Transverse colon (tissue), 4 donors: ENCODE data around the gene SCAF1. TPM values are rescaled to one million over a fixed set of nuclear protein-coding genes. Genes with fewer than 3 reads are reported as not detected.

Experiments used
- DNase-seq: peaks from one replicate; pipeline ENCODE4 v3.0.0-alpha.2; 2019
- H3K27ac ChIP-seq, 4 donors: fragments of 200-600 bp; sonication (generic); 2 replicates each; pipeline ENCODE4 v1.5.1; 2016 to 2018; ENCODE audit warnings: inconsistent platforms in 4 of 4
- H3K27me3 ChIP-seq: fragments of 200-600 bp; sonication (generic); 2 replicates; pipeline ENCODE4 v1.5.1; 2017; ENCODE audit warnings: inconsistent platforms
- H3K36me3 ChIP-seq, 4 donors: fragments of 200-600 bp; sonication (generic); 2 replicates each; pipeline ENCODE4 v1.5.1; 2017 to 2019; ENCODE audit warnings: inconsistent platforms in 4 of 4
- H3K4me1 ChIP-seq, 4 donors: fragments of 200-600 bp; sonication (generic); 2 replicates each; pipeline ENCODE4 v1.5.1; 2017 to 2020; ENCODE audit warnings: inconsistent platforms in 4 of 4
- H3K4me3 ChIP-seq, 4 donors: fragments of 200-600 bp; sonication (generic); 1 replicate in 1 of 4; 2 replicates in 3 of 4; pipeline versions ENCODE4 v1.5.1 to v1.6.1; 2017 to 2019; ENCODE audit warnings: inconsistent platforms in 4 of 4
- H3K9me3 ChIP-seq, 2 donors: fragments of 200-600 bp; sonication (generic); 2 replicates each; pipeline ENCODE4 v1.5.1; 2017 to 2019; ENCODE audit warnings: inconsistent platforms in 2 of 2
- EP300 ChIP-seq: sonication (generic); formaldehyde crosslinking; IDR thresholded peaks from one replicate; pipeline ENCODE4 v1.6.1; 2017; ENCODE audit warnings: antibody characterized with exemption, low read depth
- POLR2A ChIP-seq: fragments of 450-650 bp; IDR thresholded peaks from one replicate; pipeline ENCODE4 v1.6.1; 2016; ENCODE audit warnings: antibody characterized with exemption, mild to moderate bottlenecking, moderate library complexity
- POLR2AphosphoS5 ChIP-seq, 3 donors: sonication (generic); formaldehyde crosslinking; IDR thresholded peaks; one replicate each; pipeline ENCODE4 v1.6.1; 2016; ENCODE audit warnings: antibody characterized with exemption in 3 of 3
- WGBS, 2 donors: methylation state at CpG; one replicate each; pipeline ENCODE4 v1.1.5; 2018; ENCODE audit warnings: low coverage in 1 of 2; 5-methylcytosine and 5-hydroxymethylcytosine counted together
- in situ Hi-C, 4 donors: fragments of 200-750 bp; cut with MboI; loops; one replicate each; pipeline versions ENCODE4 v1.15.0 to v1.15.1; 2017; ENCODE audit warnings: low sequenced_read_pairs in 3 of 4, low pct_ligation_motif_present in 1 of 4, low pct_unique_long_range_greater_than_20kb in 1 of 4
- intact Hi-C: fragments of 100-400 bp; cut with DNase I; formaldehyde crosslinking; loops from one replicate; pipeline ENCODE4 v1.15.1; 2023; ENCODE audit warnings: low total_unique reads
- total RNA-seq, 4 donors: library from RNA; depleted of rRNA; stranded (reverse); fragments of >200 nt; gene quantifications; one replicate each; pipeline ENCODE4 v1.1.0, GENCODE V29; 2016
- TF ChIP-seq, protein P1 (sequence below), 5 experiments: fragments of 200-600 bp in 3 of 5; fragments of 450-650 bp in 2 of 5; sonication (generic) in 3 of 5; IDR thresholded peaks; 1 replicate in 2 of 5; 2 replicates in 3 of 5; pipeline ENCODE4 v1.5.1; 2016 to 2017; ENCODE audit warnings: antibody characterized with exemption in 5 of 5, inconsistent platforms in 3 of 5, mild to moderate bottlenecking in 2 of 5, moderate library complexity in 1 of 5

The SCAF1 gene
- total RNA-seq, 4 donors from 2014 or later, result 20.2 to 118 (median 32.7) TPM

DNA sequence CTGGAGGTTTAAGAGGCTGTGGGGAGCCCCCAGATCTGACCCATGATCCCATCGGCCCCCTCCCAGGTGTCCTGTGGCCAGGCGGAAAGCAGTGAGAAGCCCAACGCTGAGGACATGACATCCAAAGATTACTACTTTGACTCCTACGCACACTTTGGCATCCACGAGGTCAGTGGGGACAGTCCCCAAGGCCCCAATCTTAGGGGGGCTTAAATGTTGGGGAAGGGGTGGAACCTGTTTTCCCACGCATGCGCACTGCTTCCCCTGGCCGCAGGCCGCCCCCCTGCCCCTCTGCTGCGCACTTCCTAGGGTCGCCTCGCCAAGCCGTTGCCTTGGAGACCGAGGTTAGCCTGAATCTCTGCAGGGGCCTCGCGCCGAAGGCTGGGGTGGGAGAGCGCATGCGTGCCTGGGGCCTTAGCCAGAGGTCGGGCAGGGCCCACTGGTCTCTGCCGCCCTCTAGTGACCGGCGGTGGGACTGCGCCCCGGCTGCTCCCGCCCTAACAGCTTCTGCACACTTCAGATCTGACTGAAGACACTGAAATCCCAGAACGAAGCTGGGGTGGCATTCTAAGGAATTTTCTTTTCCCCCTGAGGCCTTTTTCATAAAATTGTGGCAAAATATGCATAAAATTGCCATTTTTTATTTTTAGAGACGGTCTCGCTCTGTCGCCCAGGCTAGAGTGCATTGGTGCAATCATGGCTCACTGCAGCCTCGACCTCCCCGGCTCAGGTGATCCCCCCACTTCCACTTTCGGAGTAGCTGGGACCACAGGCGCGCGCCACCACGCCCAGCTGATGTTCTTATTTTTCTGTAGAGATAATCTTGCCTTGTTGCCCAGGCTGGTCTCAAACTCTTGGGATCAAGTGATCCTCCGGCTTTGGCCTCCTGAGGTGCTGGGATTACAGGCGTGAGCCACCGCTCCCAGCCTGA lies 38.7 kb downstream of the SCAF1 start:
- in situ Hi-C loops (no loop called here), intact Hi-C loops (loop anchor here (10.0 kb wide), 1 partner anchor 206 kb away; the partner anchor contains the start of gene FLT3LG)
- peak overlapping the region in 2 of 4 donors; percentile 17 to 21 for H3K4me3 ChIP-seq
- H3K27me3 ChIP-seq, result no peaks in the 10 kb centered on the region
- H3K9me3 ChIP-seq, result no peaks in the 10 kb centered on the region
- WGBS, 2 donors, result 32 to 34% methylated on average over 12 to 38 of the region's 40 CpGs
- TF ChIP-seq, protein P1, sequence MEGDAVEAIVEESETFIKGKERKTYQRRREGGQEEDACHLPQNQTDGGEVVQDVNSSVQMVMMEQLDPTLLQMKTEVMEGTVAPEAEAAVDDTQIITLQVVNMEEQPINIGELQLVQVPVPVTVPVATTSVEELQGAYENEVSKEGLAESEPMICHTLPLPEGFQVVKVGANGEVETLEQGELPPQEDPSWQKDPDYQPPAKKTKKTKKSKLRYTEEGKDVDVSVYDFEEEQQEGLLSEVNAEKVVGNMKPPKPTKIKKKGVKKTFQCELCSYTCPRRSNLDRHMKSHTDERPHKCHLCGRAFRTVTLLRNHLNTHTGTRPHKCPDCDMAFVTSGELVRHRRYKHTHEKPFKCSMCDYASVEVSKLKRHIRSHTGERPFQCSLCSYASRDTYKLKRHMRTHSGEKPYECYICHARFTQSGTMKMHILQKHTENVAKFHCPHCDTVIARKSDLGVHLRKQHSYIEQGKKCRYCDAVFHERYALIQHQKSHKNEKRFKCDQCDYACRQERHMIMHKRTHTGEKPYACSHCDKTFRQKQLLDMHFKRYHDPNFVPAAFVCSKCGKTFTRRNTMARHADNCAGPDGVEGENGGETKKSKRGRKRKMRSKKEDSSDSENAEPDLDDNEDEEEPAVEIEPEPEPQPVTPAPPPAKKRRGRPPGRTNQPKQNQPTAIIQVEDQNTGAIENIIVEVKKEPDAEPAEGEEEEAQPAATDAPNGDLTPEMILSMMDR (IDR thresholded peaks at IDR 0.05), result peak; percentile 98 to 100 (median 99)
- TF ChIP-seq POLR2AphosphoS5 (IDR thresholded peaks at IDR 0.05), result no peak
- DNase-seq, result peak; percentile 93
- H3K4me1 ChIP-seq, result peaks cover 9 to 40% (median 37%) of the 10 kb centered on the region in 4 donors
- peaks cover 0 to 16% (median 10%) of the 10 kb centered on the region in 4 donors for H3K36me3 ChIP-seq
- H3K27ac ChIP-seq, result peak overlapping the region; percentile 69 to 99 (median 75)

DNA sequence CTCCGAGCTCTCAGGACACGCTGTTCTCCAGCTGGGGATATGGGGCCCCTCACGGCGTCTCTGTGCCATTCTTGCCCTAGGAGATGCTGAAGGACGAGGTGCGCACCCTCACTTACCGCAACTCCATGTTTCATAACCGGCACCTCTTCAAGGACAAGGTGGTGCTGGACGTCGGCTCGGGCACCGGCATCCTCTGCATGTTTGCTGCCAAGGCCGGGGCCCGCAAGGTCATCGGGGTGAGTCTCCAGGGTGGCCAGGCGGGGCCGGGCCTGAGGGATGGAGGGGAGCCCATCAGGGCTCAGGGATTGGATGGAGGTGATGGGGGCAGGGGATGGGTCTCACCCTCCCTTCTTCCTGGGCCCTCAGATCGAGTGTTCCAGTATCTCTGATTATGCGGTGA lies 39.8 kb downstream of the SCAF1 start:
- no peak overlapping the region for H3K4me3 ChIP-seq
- in situ Hi-C loops (no loop called here), intact Hi-C loops (loop anchor here (10.0 kb wide), 1 partner anchor 207 kb away; the partner anchor contains the start of gene FLT3LG)
- peaks cover 9 to 35% (median 31%) of the 10 kb centered on the region in 4 donors for H3K4me1 ChIP-seq
- no peaks in the 10 kb centered on the region for H3K27me3 ChIP-seq
- DNase-seq, result no peak
- H3K27ac ChIP-seq, result no peak overlapping the region
- WGBS, 2 donors, result 90 to 95% methylated on average over 2 to 19 of the region's 19 CpGs
- H3K9me3 ChIP-seq, result no peaks in the 10 kb centered on the region
- peaks cover 0 to 16% (median 10%) of the 10 kb centered on the region in 4 donors for H3K36me3 ChIP-seq
- TF ChIP-seq, protein P1 (IDR thresholded peaks at IDR 0.05), result no peak
- TF ChIP-seq POLR2A (no peak), POLR2AphosphoS5 (IDR thresholded peaks at IDR 0.05) (no peak), EP300 (no peak)

DNA sequence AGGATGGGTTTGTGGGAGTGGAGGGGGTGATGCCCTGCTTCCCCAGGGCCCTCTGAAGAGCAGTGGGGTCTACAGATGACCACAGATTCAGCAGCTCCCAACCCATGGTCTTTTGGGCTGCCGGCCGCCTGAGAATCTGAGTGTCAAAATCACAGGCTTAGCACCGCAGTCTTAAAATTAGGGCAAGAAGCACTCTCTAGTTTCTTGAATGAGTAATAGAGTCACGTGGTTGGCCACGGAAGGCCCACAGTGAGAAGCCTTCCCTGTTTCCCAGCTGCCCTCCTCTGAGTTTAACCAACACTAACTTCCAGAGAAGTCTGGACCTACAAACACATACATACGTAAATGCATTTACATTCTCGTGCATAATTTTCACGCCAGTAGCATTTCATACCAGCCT lies 40.3 kb downstream of the SCAF1 start:
- in situ Hi-C loops (no loop called here), intact Hi-C loops (loop anchor here (10.0 kb wide), 1 partner anchor 207 kb away; the partner anchor contains the start of gene FLT3LG)
- Histone ChIP-seq H3K36me3 (peaks cover 0 to 16% (median 10%) of the 10 kb centered on the region in 4 donors), H3K27ac (no peak overlapping the region), H3K4me1 (peaks cover 9 to 35% (median 31%) of the 10 kb centered on the region in 4 donors), H3K9me3 (no peaks in the 10 kb centered on the region), H3K27me3 (no peaks in the 10 kb centered on the region), H3K4me3 (no peak overlapping the region)
- WGBS, 2 donors, result 82 to 97% methylated on average over 3 to 8 of the region's 8 CpGs
- DNase-seq, result no peak
- TF ChIP-seq, protein P1 (IDR thresholded peaks at IDR 0.05), result no peak
- TF ChIP-seq EP300 (no peak), POLR2A (no peak), POLR2AphosphoS5 (IDR thresholded peaks at IDR 0.05) (no peak)

DNA sequence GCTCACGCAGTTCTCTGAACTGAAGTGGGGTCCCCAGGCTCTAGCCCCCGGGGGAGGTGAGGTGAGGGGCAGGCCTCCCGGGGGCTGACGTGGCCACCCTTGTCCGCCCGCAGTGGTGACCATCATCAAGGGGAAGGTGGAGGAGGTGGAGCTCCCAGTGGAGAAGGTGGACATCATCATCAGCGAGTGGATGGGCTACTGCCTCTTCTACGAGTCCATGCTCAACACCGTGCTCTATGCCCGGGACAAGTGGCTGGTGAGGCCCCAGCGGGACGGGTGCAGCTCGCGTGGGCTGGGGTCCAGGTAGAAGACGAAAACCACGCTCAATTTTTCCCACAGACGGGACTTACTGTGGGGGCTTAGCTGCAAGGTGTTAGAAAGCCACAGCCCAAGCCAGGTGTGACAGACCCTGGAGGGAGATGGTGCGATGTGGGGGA lies 41.8 kb downstream of the SCAF1 start:
- Histone ChIP-seq H3K27me3 (peaks cover 2% of the 10 kb centered on the region), H3K9me3 (no peaks in the 10 kb centered on the region), H3K36me3 (peaks cover 0 to 16% (median 10%) of the 10 kb centered on the region in 4 donors), H3K4me1 (peaks cover 9 to 23% (median 20%) of the 10 kb centered on the region in 4 donors), H3K4me3 (no peak overlapping the region), H3K27ac (no peak overlapping the region)
- in situ Hi-C loops (no loop called here), intact Hi-C loops (loop anchor here (10.0 kb wide), 1 partner anchor 209 kb away; the partner anchor contains the start of gene FLT3LG)
- TF ChIP-seq, protein P1 (IDR thresholded peaks at IDR 0.05), result no peak
- TF ChIP-seq POLR2AphosphoS5 (IDR thresholded peaks at IDR 0.05) (no peak), POLR2A (no peak), EP300 (no peak)
- 91 to 100% methylated on average over 1 to 18 of the region's 18 CpGs for WGBS, 2 donors
- no peak for DNase-seq
